Hepatocyte (in vitro differentiated cells): ENCODE data around the gene SIN3A. TPM values are rescaled to one million over a fixed set of nuclear protein-coding genes. Genes with fewer than 3 reads are reported as not detected.

Experiments used
- DNase-seq: peaks from one replicate; pipeline ENCODE4 v3.0.0-alpha.2; 2016; ENCODE audit warnings: low spot score
- H2AFZ ChIP-seq: fragments of 200-600 bp; sonication (generic); 2 replicates; pipeline ENCODE4 v1.6.0; 2016; ENCODE audit warnings: antibody characterized with exemption, mild to moderate bottlenecking
- H3K27ac ChIP-seq: fragments of 200-600 bp; sonication (generic); 2 replicates; pipeline ENCODE4 v1.5.1; 2016; ENCODE audit warnings: mild to moderate bottlenecking
- H3K27me3 ChIP-seq: fragments of 200-600 bp; sonication (generic); 2 replicates; pipeline ENCODE4 v1.6.1; 2016
- H3K36me3 ChIP-seq: fragments of 200-600 bp; sonication (generic); replicated peaks from 2 replicates; pipeline ENCODE4 v1.5.1; 2016; ENCODE audit warnings: low read depth; ENCODE audit not compliant: insufficient read depth
- H3K4me1 ChIP-seq: fragments of 200-600 bp; sonication (generic); 2 replicates; pipeline ENCODE4 v1.5.1; 2016; ENCODE audit warnings: mild to moderate bottlenecking, moderate library complexity; ENCODE audit not compliant: insufficient read depth
- H3K4me2 ChIP-seq: fragments of 200-600 bp; sonication (generic); 2 replicates; pipeline ENCODE4 v1.6.0; 2016
- H3K4me3 ChIP-seq: fragments of 200-600 bp; sonication (generic); 2 replicates; pipeline ENCODE4 v1.5.1; 2016; ENCODE audit warnings: mild to moderate bottlenecking
- H3K79me2 ChIP-seq: fragments of 200-600 bp; sonication (generic); 2 replicates; pipeline ENCODE4 v1.6.0; 2017; ENCODE audit warnings: mild to moderate bottlenecking
- H3K9me2 ChIP-seq: fragments of 200-600 bp; sonication (generic); replicated peaks from 2 replicates; pipeline ENCODE4 v1.6.0; 2017; ENCODE audit warnings: mild to moderate bottlenecking; ENCODE audit not compliant: insufficient read depth
- H3K9me3 ChIP-seq: fragments of 200-600 bp; sonication (generic); 2 replicates; pipeline ENCODE4 v1.5.1; 2016; ENCODE audit warnings: low read depth, mild to moderate bottlenecking
- H4K20me1 ChIP-seq: fragments of 200-600 bp; sonication (generic); 2 replicates; pipeline ENCODE4 v1.6.0; 2016; ENCODE audit warnings: mild to moderate bottlenecking; ENCODE audit not compliant: insufficient read depth, poor library complexity, severe bottlenecking
- CTCF ChIP-seq: fragments of 200-600 bp; sonication (generic); IDR thresholded peaks from 2 replicates; pipeline ENCODE4 v1.5.1; 2016; ENCODE audit warnings: antibody characterized with exemption, mild to moderate bottlenecking; ENCODE audit not compliant: poor library complexity
- EZH2 ChIP-seq: fragments of 200-600 bp; sonication (generic); IDR thresholded peaks from 2 replicates; pipeline ENCODE4 v1.6.1; 2016; ENCODE audit warnings: antibody characterized with exemption, mild to moderate bottlenecking, borderline replicate concordance
- EZH2phosphoT487 ChIP-seq: fragments of 200-600 bp; sonication (generic); IDR thresholded peaks from one replicate; pipeline ENCODE4 v1.6.1; 2018; ENCODE audit warnings: antibody characterized with exemption, mild to moderate bottlenecking, low read depth, moderate library complexity; ENCODE audit not compliant: unreplicated experiment, severe bottlenecking
- WGBS: methylation state at CpG from one replicate; pipeline ENCODE4 v1.1.6; 2016; ENCODE audit warnings: low lambda C conversion rate; ENCODE audit errors: missing lambda C conversion rate; 5-methylcytosine and 5-hydroxymethylcytosine counted together
- polyA plus RNA-seq: library from polyadenylated mRNA; unstranded; fragments of >200 nt; fragmentation: Nextera tagmentation; extraction: Ambion mirVana; gene quantifications from 2 replicates; pipeline ENCODE4 v1.2.1, GENCODE V29; 2016
- total RNA-seq: library from RNA; depleted of rRNA; stranded (reverse); fragments of >200 nt; gene quantifications from 2 replicates; pipeline ENCODE4 v1.2.3, GENCODE V29; 2014

Gene SIN3A
- total and polyA plus RNA-seq, 2 experiments from 2014 or later = 16.5 to 28.8 TPM

GRCh38 chr15:75380773-75381172 lies 70.7 kb downstream of the SIN3A start:
- H3K27me3 ChIP-seq = no peaks in the 10 kb centered on the region
- WGBS = 96% methylated on average over 4 of the region's 4 CpGs

GRCh38 chr15:75371901-75372688 lies 79.4 kb downstream of the SIN3A start:
- Histone ChIP-seq H3K27ac (no peak overlapping the region), H2AFZ (no peak overlapping the region), H3K9me2 (no peaks in the 10 kb centered on the region), H3K4me3 (no peak overlapping the region), H3K36me3 (no peaks in the 10 kb centered on the region), H3K4me2 (no peak overlapping the region), H3K9me3 (no peaks in the 10 kb centered on the region), H3K27me3 (no peaks in the 10 kb centered on the region), H3K4me1 (peaks cover 11% of the 10 kb centered on the region), H4K20me1 (no peaks in the 10 kb centered on the region), H3K79me2 (peaks cover 34% of the 10 kb centered on the region)
- WGBS = 93% methylated on average over 11 of the region's 11 CpGs
- DNase-seq = no peak
- no peak for TF ChIP-seq CTCF
- TF ChIP-seq EZH2 = no peak
- TF ChIP-seq EZH2phosphoT487 = no peak

More at GRCh38 chr15:75380773-75381172, 70.7 kb downstream of the SIN3A start:
- H3K27ac ChIP-seq = no peak overlapping the region
- H3K4me2 ChIP-seq = no peak overlapping the region
- DNase-seq = no peak
- H3K79me2 ChIP-seq = peaks cover 3% of the 10 kb centered on the region
- no peaks in the 10 kb centered on the region for H3K9me3 ChIP-seq
- TF ChIP-seq EZH2 = no peak
- no peak for TF ChIP-seq EZH2phosphoT487
- TF ChIP-seq CTCF = no peak
- no peak overlapping the region for H2AFZ ChIP-seq
- no peaks in the 10 kb centered on the region for H3K36me3 ChIP-seq
- H3K4me3 ChIP-seq = no peak overlapping the region
- peaks cover 3% of the 10 kb centered on the region for H4K20me1 ChIP-seq
- H3K9me2 ChIP-seq = no peaks in the 10 kb centered on the region
- H3K4me1 ChIP-seq = no peaks in the 10 kb centered on the region

- Histone ChIP-seq H2AFZ (no peak overlapping the region), H3K27ac (no peak overlapping the region), H3K79me2 (peaks cover 38% of the 10 kb centered on the region), H3K9me3 (no peaks in the 10 kb centered on the region), H4K20me1 (no peaks in the 10 kb centered on the region), H3K36me3 (no peaks in the 10 kb centered on the region), H3K4me2 (no peak overlapping the region), H3K27me3 (no peaks in the 10 kb centered on the region), H3K9me2 (no peaks in the 10 kb centered on the region), H3K4me1 (peaks cover 11% of the 10 kb centered on the region), H3K4me3 (no peak overlapping the region)
- DNase-seq = no peak
- TF ChIP-seq EZH2 = no peak
- no peak for TF ChIP-seq EZH2phosphoT487
- no peak for TF ChIP-seq CTCF
- 95% methylated on average over 1 of the region's 1 CpG for WGBS
Observed at GRCh38 chr15:75371486-75371885, 80.0 kb downstream of the SIN3A start.
